Body of pancreas (tissue), 4 donors: ENCODE results near the gene DHRS7. TPM values are rescaled to one million over a fixed set of nuclear protein-coding genes. Genes with fewer than 3 reads are reported as not detected.

ENCODE experiments used
- ATAC-seq: fragments of 150-250 bp; one replicate; pipeline ENCODE4 v1.9.1; 2016
- DNase-seq, 4 donors: peaks; one replicate each; pipeline ENCODE4 v3.0.0-alpha.2; 2019
- H3K27ac ChIP-seq, 4 donors: fragments of 200-600 bp; sonication (generic); 1 replicate in 3 of 4; 2 replicates in 1 of 4; pipeline versions ENCODE4 v1.5.1 to v1.6.1; 2016 to 2019; ENCODE audit warnings: mild to moderate bottlenecking in 1 of 4, mixed read lengths in 1 of 4, moderate library complexity in 1 of 4
- H3K27me3 ChIP-seq, 2 donors: fragments of 200-600 bp; sonication (generic); one replicate each; pipeline ENCODE4 v1.6.0; 2016; ENCODE audit warnings: mild to moderate bottlenecking in 1 of 2
- H3K36me3 ChIP-seq, 2 donors: fragments of 200-600 bp; sonication (generic); replicated peaks in 1 of 2; 2 replicates each; pipeline ENCODE4 v1.5.1; 2016; ENCODE audit warnings: low read depth in 2 of 2; ENCODE audit not compliant: insufficient read depth in 1 of 2
- H3K4me1 ChIP-seq: fragments of 200-600 bp; sonication (generic); one replicate; pipeline ENCODE4 v1.6.0; 2016
- H3K4me3 ChIP-seq, 2 donors: fragments of 200-600 bp; sonication (generic); 1 replicate in 1 of 2; 2 replicates in 1 of 2; pipeline ENCODE4 v1.5.1; 2016 to 2019
- H3K9me3 ChIP-seq, 3 donors: fragments of 200-600 bp; sonication (generic); 1 replicate in 2 of 3; 2 replicates in 1 of 3; pipeline ENCODE4 v1.5.1; 2016
- POLR2A ChIP-seq, 3 donors: fragments of 450-650 bp; IDR thresholded peaks; one replicate each; pipeline ENCODE4 v1.6.1; 2016; ENCODE audit warnings: antibody characterized with exemption in 3 of 3, mild to moderate bottlenecking in 2 of 3
- WGBS, 2 donors: methylation state at CpG; one replicate each; pipeline ENCODE4 v1.1.5; 2017; 5-methylcytosine and 5-hydroxymethylcytosine counted together
- intact Hi-C: fragments of 100-400 bp; cut with DNase I; formaldehyde crosslinking; loops from one replicate; pipeline ENCODE4 v1.15.1; 2023
- total RNA-seq, 2 donors: library from RNA; depleted of rRNA; stranded (reverse); fragments of >200 nt; gene quantifications; one replicate each; pipeline ENCODE4 v1.1.0, GENCODE V29; 2016
- TF ChIP-seq, protein P1 (sequence below), 7 experiments: fragments of 450-650 bp in 4 of 7; fragments of 200-600 bp in 3 of 7; sonication (generic) in 3 of 7; IDR thresholded peaks; one replicate each; pipeline ENCODE4 v1.5.1; 2016 to 2019; ENCODE audit warnings: antibody characterized with exemption in 7 of 7

Gene DHRS7
- total RNA-seq, 2 donors from 2014 or later, result 67.7 to 97.6 TPM

DNA sequence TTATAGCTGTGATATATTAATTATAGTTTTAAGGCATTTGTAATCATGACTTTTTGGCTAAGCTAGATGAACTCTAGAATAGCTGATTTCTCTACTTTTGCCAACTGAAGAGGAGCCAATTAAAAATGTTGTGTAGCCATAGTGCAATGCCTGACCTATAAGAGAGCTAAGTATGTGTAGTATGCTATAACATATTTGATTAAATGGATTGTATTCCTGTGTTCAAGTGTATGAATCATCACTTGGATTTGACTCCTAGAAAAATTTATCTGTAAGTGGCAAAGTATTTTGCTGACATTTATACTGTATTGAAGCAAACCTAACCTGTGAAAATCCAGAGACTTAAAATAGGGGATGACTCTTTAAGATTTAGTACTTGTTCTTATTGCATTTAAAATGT lies 39.3 kb downstream of the DHRS7 start:
- no peak for TF ChIP-seq POLR2A (IDR thresholded peaks at IDR 0.05)
- TF ChIP-seq, protein P1, sequence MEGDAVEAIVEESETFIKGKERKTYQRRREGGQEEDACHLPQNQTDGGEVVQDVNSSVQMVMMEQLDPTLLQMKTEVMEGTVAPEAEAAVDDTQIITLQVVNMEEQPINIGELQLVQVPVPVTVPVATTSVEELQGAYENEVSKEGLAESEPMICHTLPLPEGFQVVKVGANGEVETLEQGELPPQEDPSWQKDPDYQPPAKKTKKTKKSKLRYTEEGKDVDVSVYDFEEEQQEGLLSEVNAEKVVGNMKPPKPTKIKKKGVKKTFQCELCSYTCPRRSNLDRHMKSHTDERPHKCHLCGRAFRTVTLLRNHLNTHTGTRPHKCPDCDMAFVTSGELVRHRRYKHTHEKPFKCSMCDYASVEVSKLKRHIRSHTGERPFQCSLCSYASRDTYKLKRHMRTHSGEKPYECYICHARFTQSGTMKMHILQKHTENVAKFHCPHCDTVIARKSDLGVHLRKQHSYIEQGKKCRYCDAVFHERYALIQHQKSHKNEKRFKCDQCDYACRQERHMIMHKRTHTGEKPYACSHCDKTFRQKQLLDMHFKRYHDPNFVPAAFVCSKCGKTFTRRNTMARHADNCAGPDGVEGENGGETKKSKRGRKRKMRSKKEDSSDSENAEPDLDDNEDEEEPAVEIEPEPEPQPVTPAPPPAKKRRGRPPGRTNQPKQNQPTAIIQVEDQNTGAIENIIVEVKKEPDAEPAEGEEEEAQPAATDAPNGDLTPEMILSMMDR (IDR thresholded peaks at IDR 0.05), result no peak
- H3K4me1 ChIP-seq, result no peaks in the 10 kb centered on the region
- no peak overlapping the region for H3K4me3 ChIP-seq
- ATAC-seq (no peak), DNase-seq (no peak)
- no peaks in the 10 kb centered on the region for H3K9me3 ChIP-seq
- no peaks in the 10 kb centered on the region for H3K27me3 ChIP-seq
- peaks cover 3 to 26% of the 10 kb centered on the region in 2 donors for H3K36me3 ChIP-seq
- intact Hi-C loops, result no loop called here
- H3K27ac ChIP-seq, result no peak overlapping the region

DNA sequence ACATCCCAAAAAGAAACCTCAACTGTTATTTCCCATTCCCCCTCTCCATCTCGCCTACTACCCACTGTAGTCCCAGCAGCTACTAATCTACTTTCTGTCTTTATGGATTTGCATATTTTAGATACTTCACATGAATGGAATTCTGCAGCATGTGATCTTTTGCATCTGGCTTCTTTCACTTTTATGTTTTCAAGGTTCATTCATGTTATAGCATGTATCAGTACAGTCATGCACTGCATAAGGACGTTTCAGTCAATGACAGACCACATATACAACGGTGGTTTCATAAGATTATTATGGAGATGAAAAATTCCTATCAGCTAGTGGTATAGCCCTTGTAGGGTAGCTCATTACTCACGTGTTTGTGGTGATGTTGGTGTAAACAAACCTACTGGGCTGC lies 49.0 kb downstream of the DHRS7 start:
- ATAC-seq (no peak), DNase-seq (no peak)
- Histone ChIP-seq H3K27ac (no peak overlapping the region), H3K36me3 (peaks cover 0 to 12% of the 10 kb centered on the region in 2 donors), H3K4me3 (no peak overlapping the region), H3K27me3 (no peaks in the 10 kb centered on the region), H3K4me1 (no peaks in the 10 kb centered on the region), H3K9me3 (no peaks in the 10 kb centered on the region)
- TF ChIP-seq, protein P1 (IDR thresholded peaks at IDR 0.05), result no peak
- TF ChIP-seq POLR2A (IDR thresholded peaks at IDR 0.05), result no peak
- WGBS, 2 donors, result 62 to 71% methylated on average over 4 of the region's 4 CpGs
- intact Hi-C loops, result no loop called here

- no peak for TF ChIP-seq POLR2A (IDR thresholded peaks at IDR 0.05)
- TF ChIP-seq, protein P1 (IDR thresholded peaks at IDR 0.05), result no peak
- Histone ChIP-seq H3K27ac (no peak overlapping the region), H3K9me3 (no peaks in the 10 kb centered on the region), H3K4me3 (no peak overlapping the region), H3K4me1 (no peaks in the 10 kb centered on the region), H3K36me3 (peaks cover 0 to 12% of the 10 kb centered on the region in 2 donors), H3K27me3 (no peaks in the 10 kb centered on the region)
- 0% methylated on average over 1 of the region's 1 CpG for WGBS, 2 donors
- intact Hi-C loops, result no loop called here
- ATAC-seq (no peak), DNase-seq (no peak)
Observed at GRCh38 chr14:60114881-60115280, 50.3 kb downstream of the DHRS7 start.

GRCh38 chr14:60111732-60112131 lies 53.5 kb downstream of the DHRS7 start:
- no peaks in the 10 kb centered on the region for H3K27me3 ChIP-seq
- intact Hi-C loops, result no loop called here
- H3K4me1 ChIP-seq, result no peaks in the 10 kb centered on the region
- no peak overlapping the region for H3K27ac ChIP-seq
- 84 to 96% methylated on average over 2 of the region's 2 CpGs for WGBS, 2 donors
- TF ChIP-seq, protein P1 (IDR thresholded peaks at IDR 0.05), result no peak
- TF ChIP-seq POLR2A (IDR thresholded peaks at IDR 0.05), result no peak
- H3K36me3 ChIP-seq, result peaks cover 0 to 3% of the 10 kb centered on the region in 2 donors
- DNase-seq (no peak), ATAC-seq (no peak)
- no peaks in the 10 kb centered on the region for H3K9me3 ChIP-seq
- no peak overlapping the region for H3K4me3 ChIP-seq

GRCh38 chr14:60107477-60107876 lies 57.7 kb downstream of the DHRS7 start:
- no peaks in the 10 kb centered on the region for H3K27me3 ChIP-seq
- no peaks in the 10 kb centered on the region for H3K36me3 ChIP-seq
- 81 to 83% methylated on average over 4 of the region's 4 CpGs for WGBS, 2 donors
- no peak for DNase-seq
- intact Hi-C loops, result no loop called here
- H3K27ac ChIP-seq, result no peak overlapping the region
- no peak overlapping the region for H3K4me3 ChIP-seq
- no peak for TF ChIP-seq POLR2A (IDR thresholded peaks at IDR 0.05)
- TF ChIP-seq, protein P1 (IDR thresholded peaks at IDR 0.05), result no peak
- no peaks in the 10 kb centered on the region for H3K4me1 ChIP-seq
- ATAC-seq, result no peak
- H3K9me3 ChIP-seq, result no peaks in the 10 kb centered on the region
